ENCODE data around the gene LPIN2.

The LPIN2 gene

GRCh38 chr18:3041843-3042242 is 28.9 kb upstream of the LPIN2 start:
- H3K4me3 ChIP-seq (ENCODE audit: low read depth, low read length), result no peak overlapping the region
- TF ChIP-seq CTCF (IDR thresholded peaks at IDR 0.05; ENCODE audit: borderline replicate concordance, insufficient read depth, low read depth, low read length), result no peak

- no peak for TF ChIP-seq CTCF (IDR thresholded peaks at IDR 0.05; ENCODE audit: borderline replicate concordance, insufficient read depth, low read depth, low read length)
- H3K4me3 ChIP-seq (ENCODE audit: low read depth, low read length), result no peak overlapping the region
Observed at GRCh38 chr18:3040881-3041280, 27.9 kb upstream of the LPIN2 start.

GRCh38 chr18:3040173-3040572 is 27.2 kb upstream of the LPIN2 start:
- no peak for TF ChIP-seq CTCF (IDR thresholded peaks at IDR 0.05; ENCODE audit: borderline replicate concordance, insufficient read depth, low read depth, low read length)
- no peak overlapping the region for H3K4me3 ChIP-seq (ENCODE audit: low read depth, low read length)

- TF ChIP-seq CTCF (IDR thresholded peaks at IDR 0.05; ENCODE audit: borderline replicate concordance, insufficient read depth, low read depth, low read length), result no peak
- H3K4me3 ChIP-seq (ENCODE audit: low read depth, low read length), result no peak overlapping the region
Observed at GRCh38 chr18:3037423-3037915, 24.5 kb upstream of the LPIN2 start.

GRCh38 chr18:3036108-3036507 is 23.2 kb upstream of the LPIN2 start:
- no peak overlapping the region for H3K4me3 ChIP-seq (ENCODE audit: low read depth, low read length)
- TF ChIP-seq CTCF (IDR thresholded peaks at IDR 0.05; ENCODE audit: borderline replicate concordance, insufficient read depth, low read depth, low read length), result no peak

GRCh38 chr18:3035635-3036034 is 22.7 kb upstream of the LPIN2 start:
- no peak overlapping the region for H3K4me3 ChIP-seq (ENCODE audit: low read depth, low read length)
- no peak for TF ChIP-seq CTCF (IDR thresholded peaks at IDR 0.05; ENCODE audit: borderline replicate concordance, insufficient read depth, low read depth, low read length)

GRCh38 chr18:3032721-3033120 is 19.8 kb upstream of the LPIN2 start:
- TF ChIP-seq CTCF (IDR thresholded peaks at IDR 0.05; ENCODE audit: borderline replicate concordance, insufficient read depth, low read depth, low read length), result no peak
- H3K4me3 ChIP-seq (ENCODE audit: low read depth, low read length), result no peak overlapping the region

Measured in GM12875 (cell line).